ENCODE results near the gene MTCL1. TPM values are rescaled to one million over a fixed set of nuclear protein-coding genes. Genes with fewer than 3 reads are reported as not detected.

MTCL1 gene
- total and polyA plus RNA-seq, 2 donors (not counting 1 experiment from before 2014, with no cell fraction given) = 35.0 to 56.0 TPM

- H3K27ac ChIP-seq (ENCODE audit: insufficient read depth, low read length) = peak overlapping the region; percentile 98
- no peak overlapping the region for H3K4me2 ChIP-seq (ENCODE audit: extremely low read depth, insufficient read depth, low read length)
- no peaks in the 10 kb centered on the region for H3K9me3 ChIP-seq (ENCODE audit: control insufficient read depth, insufficient read depth, low read depth, low read length)
- H3K4me3 ChIP-seq (replicated peaks in 1 of 4; ENCODE audit: control extremely low read depth in 1 of 4, insufficient read depth in 1 of 4, low read depth in 3 of 4, low read length in 4 of 4) = no peak overlapping the region
- no peak for TF ChIP-seq EZH2 (IDR thresholded peaks at IDR 0.05; ENCODE audit: low read length, missing control alignments)
- TF ChIP-seq CTCF (conservative IDR thresholded peaks at IDR 0.05 in 1 of 2, IDR thresholded peaks at IDR 0.05 in 1 of 2; ENCODE audit: low read depth in 1 of 2, low read length in 2 of 2) = no peak
- peak in 1 of 2 donors; percentile 18 for DNase-seq (ENCODE audit: low read depth in 2 of 2)
- H2AFZ ChIP-seq (ENCODE audit: low read length) = no peak overlapping the region
- H3K79me2 ChIP-seq (ENCODE audit: control insufficient read depth, insufficient read depth, low read length) = no peaks in the 10 kb centered on the region
- H4K20me1 ChIP-seq (ENCODE audit: control insufficient read depth, extremely low read depth, insufficient read depth, low read length) = no peaks in the 10 kb centered on the region
- peaks cover 13% of the 10 kb centered on the region for H3K36me3 ChIP-seq (ENCODE audit: control insufficient read depth, insufficient read depth, low read length)
- peaks cover 45% of the 10 kb centered on the region for H3K4me1 ChIP-seq (ENCODE audit: control insufficient read depth, extremely low read depth, insufficient read depth, low read length)
- no peaks in the 10 kb centered on the region for H3K27me3 ChIP-seq (ENCODE audit: control insufficient read depth, insufficient read depth, low read length)
- H3K9ac ChIP-seq (ENCODE audit: insufficient read depth, low read length) = peak overlapping the region; percentile 33
These were observed 93.6 kb downstream of the MTCL1 start for GRCh38 chr18:8799001-8799400.

- H3K27me3 ChIP-seq (ENCODE audit: control insufficient read depth, insufficient read depth, low read length) = no peaks in the 10 kb centered on the region
- no peak overlapping the region for H2AFZ ChIP-seq (ENCODE audit: low read length)
- H3K4me3 ChIP-seq (replicated peaks in 1 of 4; ENCODE audit: control extremely low read depth in 1 of 4, insufficient read depth in 1 of 4, low read depth in 3 of 4, low read length in 4 of 4) = peak overlapping the region in 1 of 4 experiments; percentile 32
- H3K9ac ChIP-seq (ENCODE audit: insufficient read depth, low read length) = peak overlapping the region; percentile 48
- H3K79me2 ChIP-seq (ENCODE audit: control insufficient read depth, insufficient read depth, low read length) = no peaks in the 10 kb centered on the region
- H3K27ac ChIP-seq (ENCODE audit: insufficient read depth, low read length) = peak overlapping the region; percentile 98
- H3K9me3 ChIP-seq (ENCODE audit: control insufficient read depth, insufficient read depth, low read depth, low read length) = no peaks in the 10 kb centered on the region
- H3K4me1 ChIP-seq (ENCODE audit: control insufficient read depth, extremely low read depth, insufficient read depth, low read length) = peaks cover 40% of the 10 kb centered on the region
- peak overlapping the region; percentile 67 for H3K4me2 ChIP-seq (ENCODE audit: extremely low read depth, insufficient read depth, low read length)
- no peaks in the 10 kb centered on the region for H4K20me1 ChIP-seq (ENCODE audit: control insufficient read depth, extremely low read depth, insufficient read depth, low read length)
- peak; percentile 82 to 92 for DNase-seq (ENCODE audit: low read depth in 2 of 2)
- peaks cover 13% of the 10 kb centered on the region for H3K36me3 ChIP-seq (ENCODE audit: control insufficient read depth, insufficient read depth, low read length)
- TF ChIP-seq CTCF (conservative IDR thresholded peaks at IDR 0.05 in 1 of 2, IDR thresholded peaks at IDR 0.05 in 1 of 2; ENCODE audit: low read depth in 1 of 2, low read length in 2 of 2) (no peak), EZH2 (IDR thresholded peaks at IDR 0.05; ENCODE audit: low read length, missing control alignments) (no peak)
These were observed 94.5 kb downstream of the MTCL1 start for GRCh38 chr18:8799596-8800441.

- Histone ChIP-seq H3K9me3 (ENCODE audit: control insufficient read depth, insufficient read depth, low read depth, low read length) (no peaks in the 10 kb centered on the region), H3K27ac (ENCODE audit: insufficient read depth, low read length) (peak overlapping the region; percentile 98), H3K9ac (ENCODE audit: insufficient read depth, low read length) (peak overlapping the region; percentile 48), H3K27me3 (ENCODE audit: control insufficient read depth, insufficient read depth, low read length) (no peaks in the 10 kb centered on the region), H2AFZ (ENCODE audit: low read length) (no peak overlapping the region), H3K4me1 (ENCODE audit: control insufficient read depth, extremely low read depth, insufficient read depth, low read length) (peaks cover 40% of the 10 kb centered on the region), H3K4me3 (replicated peaks in 1 of 4; ENCODE audit: control extremely low read depth in 1 of 4, insufficient read depth in 1 of 4, low read depth in 3 of 4, low read length in 4 of 4) (peak overlapping the region in 2 of 4 experiments; percentile 0 to 32), H3K79me2 (ENCODE audit: control insufficient read depth, insufficient read depth, low read length) (no peaks in the 10 kb centered on the region), H3K4me2 (ENCODE audit: extremely low read depth, insufficient read depth, low read length) (peak overlapping the region; percentile 67), H3K36me3 (ENCODE audit: control insufficient read depth, insufficient read depth, low read length) (peaks cover 13% of the 10 kb centered on the region), H4K20me1 (ENCODE audit: control insufficient read depth, extremely low read depth, insufficient read depth, low read length) (no peaks in the 10 kb centered on the region)
- TF ChIP-seq EZH2 (IDR thresholded peaks at IDR 0.05; ENCODE audit: low read length, missing control alignments) (no peak), CTCF (conservative IDR thresholded peaks at IDR 0.05 in 1 of 2, IDR thresholded peaks at IDR 0.05 in 1 of 2; ENCODE audit: low read depth in 1 of 2, low read length in 2 of 2) (no peak)
- DNase-seq (ENCODE audit: low read depth in 2 of 2) = peak; percentile 97 to 100
These were observed 95.1 kb downstream of the MTCL1 start for GRCh38 chr18:8800445-8800844.
